CD4-positive, alpha-beta T cell treated with Interleukin-6 for 4 hours (primary cell): ENCODE results near the gene SORCS2.

Experiments
- DNase-seq: peaks from one replicate; pipeline ENCODE4 v3.0.0-alpha.2; 2020; ENCODE audit warnings: mixed read lengths

The SORCS2 gene

GRCh38 chr4:7609316-7609715 is 417.0 kb downstream of the SORCS2 start:
- DNase-seq: no peak

GRCh38 chr4:7610022-7610670 is 417.8 kb downstream of the SORCS2 start:
- no peak for DNase-seq

- DNase-seq: no peak
Measured at GRCh38 chr4:7610841-7611240, 418.5 kb downstream of the SORCS2 start.

- DNase-seq: no peak
Measured at GRCh38 chr4:7612311-7612897, 420.1 kb downstream of the SORCS2 start.

- no peak for DNase-seq
Measured at GRCh38 chr4:7614350-7614949, 422.1 kb downstream of the SORCS2 start.

- DNase-seq: no peak
Measured at GRCh38 chr4:7616193-7616592, 423.9 kb downstream of the SORCS2 start.

- DNase-seq: no peak
Measured at GRCh38 chr4:7618361-7618760, 426.0 kb downstream of the SORCS2 start.

GRCh38 chr4:7620086-7620813 is 427.9 kb downstream of the SORCS2 start:
- no peak for DNase-seq

- no peak for DNase-seq
Measured at GRCh38 chr4:7620814-7621176, 428.5 kb downstream of the SORCS2 start.

- DNase-seq: no peak
Measured at GRCh38 chr4:7621252-7622035, 429.1 kb downstream of the SORCS2 start.

- no peak for DNase-seq
Measured at GRCh38 chr4:7622371-7622770, 430.0 kb downstream of the SORCS2 start.

GRCh38 chr4:7623468-7623867 is 431.1 kb downstream of the SORCS2 start:
- DNase-seq: no peak

- DNase-seq: no peak
Measured at GRCh38 chr4:7624396-7624980, 432.1 kb downstream of the SORCS2 start.

- DNase-seq: no peak
Measured at GRCh38 chr4:7625071-7625470, 432.7 kb downstream of the SORCS2 start.

- no peak for DNase-seq
Measured at GRCh38 chr4:7626531-7626930, 434.2 kb downstream of the SORCS2 start.

GRCh38 chr4:7627251-7628250 is 435.2 kb downstream of the SORCS2 start:
- DNase-seq: no peak

GRCh38 chr4:7628432-7628831 is 436.1 kb downstream of the SORCS2 start:
- DNase-seq: no peak

- DNase-seq: no peak
Measured at GRCh38 chr4:7629501-7630254, 437.3 kb downstream of the SORCS2 start.

- no peak for DNase-seq
Measured at GRCh38 chr4:7630568-7631287, 438.4 kb downstream of the SORCS2 start.
